Measurements from ENCODE around the gene TOM1L2.

The TOM1L2 gene

DNA sequence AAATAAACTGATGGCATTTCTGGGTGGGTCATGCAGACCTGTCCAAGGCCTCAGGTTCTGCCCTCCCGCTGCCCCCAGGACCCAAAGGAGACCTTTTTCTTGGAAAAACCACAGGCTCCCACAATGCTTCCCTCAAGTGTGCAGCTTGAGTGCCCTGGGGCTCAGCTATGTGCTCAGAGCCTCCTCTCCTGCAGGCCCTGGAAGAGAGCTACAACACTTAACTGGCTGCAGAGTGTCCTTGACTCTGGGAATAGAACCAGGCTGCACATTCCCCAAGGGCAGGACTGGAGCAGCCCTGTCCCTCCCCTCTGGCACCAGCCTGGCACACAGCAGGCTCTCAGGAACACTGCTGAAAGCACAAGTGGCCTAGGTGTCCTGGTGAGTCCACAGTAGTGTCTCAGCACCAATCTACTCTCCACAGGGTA, 130.6 kb downstream of the TOM1L2 start:
- ATAC-seq (replicated peaks) (no peak), DNase-seq (no peak)
- Mint-ChIP-seq H3K4me3 (peak overlapping the region in 1 of 2 donors; percentile 81), H3K27ac (peak overlapping the region; percentile 71 to 93), H3K9me3 (no peaks in the 10 kb centered on the region), H3K27me3 (no peaks in the 10 kb centered on the region), H3K36me3 (ENCODE audit: insufficient read depth) (peaks cover 31% of the 10 kb centered on the region), H3K4me1 (ENCODE audit: low read depth in 2 of 2) (peaks cover 15 to 18% of the 10 kb centered on the region in 2 donors)

DNA sequence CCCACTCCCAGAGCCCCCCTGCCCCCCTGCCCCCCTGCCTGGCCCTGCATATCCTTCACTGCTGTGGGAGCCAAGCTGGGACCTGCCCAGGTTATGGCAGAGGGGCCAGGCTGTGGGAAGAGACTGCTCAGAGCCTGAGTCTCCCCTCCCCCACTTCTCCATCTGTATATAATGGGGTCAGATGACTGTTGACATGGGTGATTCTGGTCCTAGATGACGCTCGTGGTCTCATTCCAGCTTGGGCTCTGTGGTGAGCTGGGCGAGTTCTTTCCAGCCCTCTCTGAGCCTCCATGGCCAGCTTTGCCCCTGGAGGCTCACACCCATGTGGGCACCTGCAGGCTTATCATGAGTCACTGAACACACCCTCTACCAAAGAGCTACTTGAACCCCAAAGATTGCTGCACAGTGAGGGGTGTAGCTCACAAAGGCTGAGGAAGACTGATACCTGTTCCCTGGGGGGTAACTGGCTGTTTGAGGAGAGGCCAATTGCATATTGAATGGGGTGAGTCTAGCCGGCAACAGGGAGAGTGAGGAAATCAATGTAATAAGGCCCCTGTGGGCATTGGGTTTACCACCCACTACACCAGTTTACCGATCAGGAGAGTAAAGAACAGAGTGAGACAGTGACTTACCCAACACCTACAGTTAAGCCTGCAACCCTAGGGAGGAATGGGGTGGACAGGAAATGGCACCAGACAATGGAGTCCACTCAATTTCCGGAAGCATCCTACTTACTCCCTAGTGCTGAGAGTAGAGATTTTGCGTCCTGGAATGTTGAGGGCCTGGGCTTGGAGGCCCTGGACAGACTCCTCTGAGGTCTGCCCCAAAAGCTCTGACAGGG, 131.2 kb downstream of the TOM1L2 start:
- H3K9me3 Mint-ChIP-seq, result no peaks in the 10 kb centered on the region
- H3K4me1 Mint-ChIP-seq (ENCODE audit: low read depth in 2 of 2), result peaks cover 17 to 20% of the 10 kb centered on the region in 2 donors
- peak overlapping the region; percentile 69 to 81 for H3K4me3 Mint-ChIP-seq
- no peak for ATAC-seq (replicated peaks)
- H3K27me3 Mint-ChIP-seq, result no peaks in the 10 kb centered on the region
- DNase-seq, result no peak
- peak overlapping the region; percentile 93 to 99 for H3K27ac Mint-ChIP-seq
- peaks cover 38% of the 10 kb centered on the region for H3K36me3 Mint-ChIP-seq (ENCODE audit: insufficient read depth)

DNA sequence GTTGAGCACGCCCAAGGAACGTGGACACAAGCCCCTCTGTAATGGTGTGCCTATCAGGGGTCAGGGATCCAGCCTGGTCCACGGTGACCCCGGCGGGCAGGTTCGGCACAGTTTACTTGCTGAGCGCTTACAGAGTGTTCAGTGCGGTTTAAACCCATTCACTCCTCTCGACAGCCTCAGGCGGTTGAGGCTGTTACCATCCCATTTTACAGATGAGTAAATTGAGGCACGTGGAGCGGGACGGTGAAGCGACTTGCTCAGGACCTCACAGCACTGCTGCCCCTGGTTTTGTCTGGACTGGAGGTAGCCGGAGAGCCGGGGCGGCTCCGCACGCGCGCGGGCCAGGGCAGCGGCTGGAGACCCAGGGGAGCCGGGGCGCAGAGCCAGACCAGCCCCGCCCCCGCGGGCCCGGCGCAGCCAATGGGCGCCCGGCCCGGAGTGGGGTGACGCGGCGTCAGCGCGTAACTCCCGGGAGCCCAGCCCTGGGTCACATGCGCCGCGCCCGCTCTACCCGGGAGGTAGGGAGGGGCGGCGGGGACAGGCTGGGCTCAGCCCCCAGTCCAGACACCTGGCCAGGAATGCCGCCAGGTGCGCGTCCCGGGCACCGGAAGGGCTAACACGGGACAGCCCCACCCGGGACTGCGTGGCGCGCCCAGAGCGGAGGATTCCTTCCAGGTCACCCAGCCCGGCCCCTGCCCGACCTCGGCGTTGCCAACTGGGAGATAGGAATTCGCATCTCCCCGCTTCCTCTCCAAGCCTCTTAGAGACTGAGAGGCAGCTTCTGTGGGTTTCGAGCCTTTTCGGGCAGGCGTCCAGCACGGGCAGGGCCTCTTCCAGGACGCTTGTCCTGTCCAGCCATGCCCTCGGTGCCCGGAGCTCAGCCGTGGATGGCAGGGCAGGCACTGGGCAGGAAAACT, 132.2 kb downstream of the TOM1L2 start:
- Mint-ChIP-seq H3K9me3 (no peaks in the 10 kb centered on the region), H3K27me3 (no peaks in the 10 kb centered on the region), H3K36me3 (ENCODE audit: insufficient read depth) (peaks cover 47% of the 10 kb centered on the region), H3K4me1 (ENCODE audit: low read depth in 2 of 2) (peaks cover 23 to 28% of the 10 kb centered on the region in 2 donors), H3K27ac (peak overlapping the region; percentile 93 to 99), H3K4me3 (peak overlapping the region; percentile 91 to 95)
- peak; percentile 70 to 74 (median 73) for DNase-seq
- peak; percentile 67 for ATAC-seq (replicated peaks)

DNA sequence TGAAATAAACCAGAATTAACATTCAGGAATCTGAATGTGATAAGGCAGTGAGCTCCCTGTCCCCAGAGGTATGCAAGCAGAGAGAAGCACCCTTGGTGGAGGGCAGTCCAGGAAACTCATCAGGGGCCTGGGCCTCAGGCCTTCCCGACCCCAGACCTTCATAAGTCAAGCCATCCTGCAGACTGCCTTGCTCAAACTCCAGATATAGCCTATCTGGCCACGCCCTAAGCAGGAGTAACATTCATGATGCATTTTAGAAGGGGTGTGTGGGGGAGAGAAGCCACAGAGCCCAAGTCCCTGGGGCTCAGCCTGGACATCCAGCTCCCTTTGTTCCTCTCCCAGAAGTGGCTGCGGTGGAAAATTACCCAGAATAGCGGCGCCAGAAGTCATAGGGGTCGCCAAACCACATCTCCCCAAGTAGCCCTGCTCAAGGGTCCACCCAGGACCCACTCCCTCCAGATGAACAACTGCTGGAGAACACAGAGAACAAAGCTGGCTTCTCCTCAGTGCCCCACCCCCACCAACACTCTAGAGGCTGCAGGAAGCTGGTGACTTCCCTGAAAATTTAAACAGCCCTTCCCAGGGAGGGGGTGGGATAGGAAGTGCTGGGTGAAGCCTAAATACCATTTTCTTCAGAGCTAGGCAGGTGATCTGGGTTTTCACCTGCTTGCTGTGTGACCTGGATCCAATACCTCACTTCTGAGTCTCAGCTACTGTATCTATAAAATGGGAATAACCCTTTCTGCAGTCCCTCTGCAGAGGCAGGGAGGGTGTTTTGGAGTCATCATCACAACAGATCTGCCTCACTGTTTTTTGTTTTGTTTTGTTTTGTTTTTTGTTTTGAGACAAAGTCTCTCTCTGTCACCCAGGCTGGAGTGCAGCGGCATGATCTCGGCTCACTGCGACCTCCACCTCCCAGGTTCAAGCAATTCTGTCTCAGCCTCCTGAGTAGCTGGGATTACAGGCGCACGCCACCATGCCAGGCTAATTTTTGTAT, 133.9 kb downstream of the TOM1L2 start:
- H3K4me1 Mint-ChIP-seq (ENCODE audit: low read depth in 2 of 2), result peaks cover 34 to 44% of the 10 kb centered on the region in 2 donors
- H3K27ac Mint-ChIP-seq, result peak overlapping the region; percentile 99
- no peaks in the 10 kb centered on the region for H3K27me3 Mint-ChIP-seq
- H3K36me3 Mint-ChIP-seq (ENCODE audit: insufficient read depth), result peaks cover 58% of the 10 kb centered on the region
- DNase-seq (no peak), ATAC-seq (replicated peaks) (no peak)
- H3K4me3 Mint-ChIP-seq, result peak overlapping the region; percentile 91 to 95
- H3K9me3 Mint-ChIP-seq, result no peaks in the 10 kb centered on the region

DNA sequence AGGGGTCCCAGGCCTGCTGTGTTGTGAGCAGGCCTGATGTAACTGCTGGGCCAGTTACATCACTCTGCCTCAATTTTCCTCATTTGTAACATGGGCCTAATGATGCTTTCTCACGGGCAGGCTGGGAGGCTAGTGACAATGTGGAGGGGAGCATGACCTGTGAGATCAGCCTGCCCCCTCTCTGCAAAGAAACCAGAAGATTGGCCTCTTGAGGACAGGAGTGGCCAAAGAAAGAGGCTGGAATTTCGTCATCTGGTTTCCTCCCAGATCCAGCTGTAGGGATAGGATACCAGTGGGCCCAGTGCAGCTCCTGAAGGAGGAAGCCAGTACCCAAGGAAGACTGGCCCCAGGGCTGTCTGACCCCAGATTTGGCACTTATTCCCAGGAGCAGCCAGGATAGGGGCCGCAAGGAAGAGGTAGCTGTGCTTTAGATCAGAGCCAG, 134.8 kb downstream of the TOM1L2 start:
- Mint-ChIP-seq H3K4me1 (ENCODE audit: low read depth in 2 of 2) (peaks cover 35 to 45% of the 10 kb centered on the region in 2 donors), H3K27me3 (no peaks in the 10 kb centered on the region), H3K4me3 (peak overlapping the region; percentile 91 to 95), H3K9me3 (no peaks in the 10 kb centered on the region), H3K27ac (peak overlapping the region; percentile 99), H3K36me3 (ENCODE audit: insufficient read depth) (peaks cover 64% of the 10 kb centered on the region)
- ATAC-seq (replicated peaks) (no peak), DNase-seq (no peak)

DNA sequence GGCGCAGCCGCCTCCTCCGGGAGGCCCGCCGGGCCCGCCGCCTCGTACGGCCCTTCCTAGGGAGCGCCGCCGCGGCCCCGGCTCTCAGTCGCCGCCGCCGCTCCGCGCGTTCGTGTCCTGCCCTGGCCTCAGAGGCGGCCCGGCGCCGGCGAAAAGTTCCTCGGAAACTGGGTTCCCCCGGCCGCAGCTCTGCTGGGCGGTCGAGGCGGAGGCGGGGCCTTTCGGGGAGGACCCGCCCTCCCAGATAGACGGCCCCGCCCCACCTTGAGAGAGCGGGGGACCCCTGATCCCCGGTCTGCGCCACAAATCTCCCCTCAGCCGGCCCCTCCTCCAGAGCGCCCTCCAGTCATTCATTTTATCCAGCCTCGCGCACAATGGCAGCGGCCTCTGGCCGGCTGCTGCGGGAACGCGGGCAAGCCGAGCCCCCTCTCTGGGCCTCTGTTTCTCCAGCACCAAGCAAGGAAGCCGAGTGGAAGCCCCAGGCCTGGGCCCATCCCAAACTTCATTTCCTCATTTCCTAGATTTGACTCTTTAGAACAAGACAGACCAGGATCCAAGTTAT, 135.3 kb downstream of the TOM1L2 start, which contains the start of gene SREBF1:
Gene SREBF1, minus strand, starts transcription at position 169 of the 562 bp plus-strand sequence. CDS start 169 bp downstream, outside the sequence.
- Mint-ChIP-seq H3K9me3 (no peaks in the 10 kb centered on the region), H3K4me1 (ENCODE audit: low read depth in 2 of 2) (peaks cover 36 to 50% of the 10 kb centered on the region in 2 donors)
- ATAC-seq (replicated peaks), result peak; percentile 42

DNA sequence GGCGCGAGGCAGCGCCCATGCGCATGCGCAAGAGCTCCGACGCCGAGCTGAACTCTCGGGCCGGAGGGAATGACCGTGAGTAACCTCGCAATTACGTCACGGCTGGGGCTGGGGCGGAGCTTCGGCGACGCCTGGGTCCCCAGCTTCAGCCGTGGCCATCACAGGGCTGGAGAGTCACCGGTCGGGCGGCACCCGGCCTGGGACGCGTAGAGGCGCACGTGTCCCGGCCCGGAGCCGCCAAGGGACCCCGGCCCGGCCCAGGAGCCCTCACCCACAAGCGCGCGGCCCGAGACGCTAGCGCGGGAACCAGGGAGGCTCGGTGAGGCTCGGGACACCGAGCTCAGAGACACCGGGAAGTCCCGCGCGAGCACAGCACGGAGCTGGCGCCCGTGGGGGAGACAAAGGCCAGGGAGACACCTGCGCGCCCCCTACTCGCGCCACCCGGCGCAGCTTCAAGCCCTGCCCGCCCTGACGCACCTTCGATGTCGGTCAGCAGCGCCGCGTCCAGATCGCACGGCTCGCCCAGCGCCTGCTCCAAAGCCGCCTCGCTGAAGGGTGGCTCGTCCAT, 135.9 kb downstream of the TOM1L2 start:
- ATAC-seq (replicated peaks) (peak; percentile 74), DNase-seq (peak; percentile 98 to 99 (median 98))
- Mint-ChIP-seq H3K4me1 (ENCODE audit: low read depth in 2 of 2) (peaks cover 36 to 54% of the 10 kb centered on the region in 2 donors), H3K36me3 (ENCODE audit: insufficient read depth) (peaks cover 73% of the 10 kb centered on the region), H3K27me3 (no peaks in the 10 kb centered on the region), H3K27ac (peak overlapping the region; percentile 99), H3K4me3 (peak overlapping the region; percentile 91 to 95), H3K9me3 (no peaks in the 10 kb centered on the region)

More for the DNA sequence above, 135.3 kb downstream of the TOM1L2 start, which contains the start of gene SREBF1:
- H3K27me3 Mint-ChIP-seq, result no peaks in the 10 kb centered on the region
- peak within 1 kb of the TSS; percentile 99 for H3K27ac Mint-ChIP-seq
- H3K4me3 Mint-ChIP-seq, result peak within 1 kb of the TSS; percentile 91 to 95
- peaks cover 68% of the 10 kb centered on the region for H3K36me3 Mint-ChIP-seq (ENCODE audit: insufficient read depth)
- DNase-seq, result peak; percentile 56 to 63 (median 58)

DNA sequence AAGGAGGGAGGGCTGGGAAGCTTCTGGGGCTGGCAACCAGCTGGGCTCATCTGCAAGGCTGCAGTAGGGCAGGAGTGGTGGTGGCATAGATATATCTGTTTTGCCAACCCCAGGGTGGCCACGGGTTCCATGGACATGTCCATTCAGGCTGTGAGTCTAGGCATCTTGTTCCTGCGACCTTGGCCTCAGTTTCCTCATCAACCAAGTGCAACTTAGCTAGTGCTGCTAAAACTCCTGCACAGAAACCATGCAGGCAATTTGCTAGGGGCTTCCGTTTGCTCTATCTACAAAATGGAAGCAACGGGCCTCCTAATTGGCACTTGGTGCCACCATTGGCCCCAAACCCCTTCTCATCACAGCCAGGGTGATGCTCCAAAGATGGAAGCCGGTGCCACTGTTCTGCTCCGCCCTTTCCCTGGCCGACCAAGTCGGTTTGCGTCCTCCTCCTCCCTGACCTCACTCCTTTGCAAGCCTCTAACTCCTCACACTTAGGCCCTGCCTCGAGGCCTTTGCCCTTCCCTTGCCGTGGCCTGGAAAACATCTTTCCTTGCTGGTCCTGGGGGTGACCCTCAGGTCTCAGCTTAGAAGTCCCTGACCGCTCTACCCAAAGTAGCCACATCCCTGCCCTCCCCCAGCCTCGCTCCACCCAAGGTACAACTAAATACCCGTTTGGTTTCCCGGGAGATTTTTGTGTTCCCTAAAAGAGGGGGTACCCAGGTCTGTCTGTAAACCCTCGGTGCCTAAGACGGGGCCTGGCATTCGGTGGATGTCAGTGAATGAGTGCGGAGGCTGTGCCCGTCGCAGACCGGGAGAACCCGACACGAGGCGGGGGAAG, 136.6 kb downstream of the TOM1L2 start:
- Mint-ChIP-seq H3K9me3 (no peaks in the 10 kb centered on the region), H3K27me3 (no peaks in the 10 kb centered on the region), H3K4me3 (peak overlapping the region; percentile 91 to 95), H3K27ac (peak overlapping the region; percentile 99), H3K4me1 (ENCODE audit: low read depth in 2 of 2) (peaks cover 32 to 49% of the 10 kb centered on the region in 2 donors), H3K36me3 (ENCODE audit: insufficient read depth) (peaks cover 72% of the 10 kb centered on the region)
- DNase-seq, result no peak
- no peak for ATAC-seq (replicated peaks)

DNA sequence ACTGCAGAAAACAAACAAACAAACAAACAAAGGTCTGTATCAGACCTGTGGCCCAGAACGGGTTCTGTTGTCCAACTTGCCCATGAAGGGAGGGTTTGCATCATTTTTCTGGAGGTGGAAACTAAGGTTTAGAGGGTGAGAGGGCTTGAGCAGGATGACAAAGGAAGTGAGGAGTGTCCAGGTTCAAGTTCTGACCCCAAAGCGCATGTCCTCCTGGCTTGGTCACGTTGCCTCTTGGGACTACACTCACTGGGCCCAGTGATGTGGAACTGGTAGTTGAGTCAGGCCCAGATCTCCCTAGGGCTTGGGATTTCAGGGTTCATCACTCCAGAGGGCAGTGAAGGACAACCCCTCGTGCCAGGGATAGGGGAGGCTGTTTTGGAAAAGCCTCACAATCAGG, 137.2 kb downstream of the TOM1L2 start:
- DNase-seq (no peak), ATAC-seq (replicated peaks) (no peak)
- no peaks in the 10 kb centered on the region for H3K9me3 Mint-ChIP-seq
- peak overlapping the region; percentile 91 to 95 for H3K4me3 Mint-ChIP-seq
- H3K36me3 Mint-ChIP-seq (ENCODE audit: insufficient read depth), result peaks cover 76% of the 10 kb centered on the region
- H3K27ac Mint-ChIP-seq, result peak overlapping the region; percentile 99
- H3K4me1 Mint-ChIP-seq (ENCODE audit: low read depth in 2 of 2), result peaks cover 32 to 49% of the 10 kb centered on the region in 2 donors
- no peaks in the 10 kb centered on the region for H3K27me3 Mint-ChIP-seq

DNA sequence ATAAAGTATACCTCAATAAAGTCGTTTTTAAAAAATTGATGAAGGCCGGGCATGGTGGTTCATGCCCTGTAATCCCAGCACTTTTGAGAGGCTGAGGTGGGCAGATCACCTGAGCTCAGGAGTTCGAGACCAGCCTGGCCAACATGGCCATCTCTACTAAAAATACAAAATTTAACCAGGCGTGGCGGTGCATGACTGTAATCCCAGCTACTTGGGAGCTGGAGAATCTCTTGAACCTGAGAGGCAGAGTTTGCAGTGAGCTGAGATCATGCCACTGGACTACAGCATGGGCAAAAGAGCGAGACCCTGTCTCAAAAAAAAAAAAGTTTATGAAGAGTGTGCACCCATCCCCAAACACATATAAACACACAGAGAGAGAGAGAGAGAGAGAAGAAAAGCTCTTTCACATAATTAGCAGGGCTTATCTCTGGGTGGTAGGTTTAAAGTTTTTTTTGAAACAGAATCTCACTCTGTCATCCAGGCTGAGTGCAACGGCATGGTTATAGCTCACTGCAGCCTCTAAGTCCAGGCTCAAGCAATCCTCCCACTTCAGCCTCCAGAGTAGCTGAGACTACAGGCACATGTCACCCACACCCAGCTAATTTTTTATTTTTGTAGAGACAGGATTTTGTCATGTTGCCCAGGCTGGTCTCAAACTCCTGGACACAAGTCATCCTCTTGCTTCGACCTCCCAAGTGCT, 138.4 kb downstream of the TOM1L2 start:
- H3K27me3 Mint-ChIP-seq, result no peaks in the 10 kb centered on the region
- no peaks in the 10 kb centered on the region for H3K9me3 Mint-ChIP-seq
- ATAC-seq (replicated peaks), result no peak
- DNase-seq, result no peak
- peak overlapping the region; percentile 18 to 99 for H3K27ac Mint-ChIP-seq
- peak overlapping the region; percentile 44 to 91 for H3K4me3 Mint-ChIP-seq
- H3K4me1 Mint-ChIP-seq (ENCODE audit: low read depth in 2 of 2), result peaks cover 35 to 47% of the 10 kb centered on the region in 2 donors
- H3K36me3 Mint-ChIP-seq (ENCODE audit: insufficient read depth), result peaks cover 75% of the 10 kb centered on the region

DNA sequence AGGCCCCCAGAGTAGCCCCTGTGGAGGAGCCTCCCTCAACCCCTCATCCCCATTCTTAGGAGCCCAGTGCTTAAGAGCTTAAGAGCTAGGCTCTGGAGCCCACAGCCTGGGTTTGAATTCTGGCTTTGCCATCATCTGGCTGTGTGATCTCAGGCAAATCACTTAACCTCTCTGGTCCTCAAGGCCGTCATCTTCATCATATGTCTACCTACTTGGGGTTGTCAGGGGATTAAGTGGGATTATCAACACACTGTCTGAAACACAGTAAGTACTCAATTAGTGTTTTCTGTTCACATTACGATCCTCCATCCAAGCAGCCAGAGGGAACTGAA, 140.2 kb downstream of the TOM1L2 start:
- no peak for DNase-seq
- ATAC-seq (replicated peaks), result no peak
- peaks cover 39 to 47% of the 10 kb centered on the region in 2 donors for H3K4me1 Mint-ChIP-seq (ENCODE audit: low read depth in 2 of 2)
- no peak overlapping the region for H3K4me3 Mint-ChIP-seq
- H3K27me3 Mint-ChIP-seq, result no peaks in the 10 kb centered on the region
- peaks cover 70% of the 10 kb centered on the region for H3K36me3 Mint-ChIP-seq (ENCODE audit: insufficient read depth)
- peak overlapping the region in 1 of 2 donors; percentile 31 for H3K27ac Mint-ChIP-seq
- H3K9me3 Mint-ChIP-seq, result no peaks in the 10 kb centered on the region
